NCI-H460 (cell line): ENCODE measurements around the gene MOSPD2. TPM values are rescaled to one million over a fixed set of nuclear protein-coding genes. Genes with fewer than 3 reads are reported as not detected.

Experiments used
- DNase-seq: peaks from one replicate; pipeline ENCODE4 v3.0.0-alpha.2; 2016; ENCODE audit warnings: low read depth; ENCODE audit errors: extremely low read depth
- polyA plus RNA-seq: library from polyadenylated mRNA; depleted of rRNA; stranded (reverse); fragments of >200 nt; gene quantifications from 2 replicates; pipeline ENCODE4 v1.2.3, GENCODE V29; 2014; cell fraction: nucleus; rRNA removed
- total RNA-seq: library from RNA; depleted of rRNA; stranded (reverse); fragments of >200 nt; shearing (Covaris generic); gene quantifications from 2 replicates; pipeline ENCODE4 v1.2.3, GENCODE V29; 2014; rRNA removed

The MOSPD2 gene
- total RNA-seq = 22.5 and 26.8 TPM in 2 replicates
- polyA plus RNA-seq = 12.2 and 20.7 TPM in 2 replicates

GRCh38 chrX:14872851-14873675 is at the start of gene MOSPD2, which contains the start of gene FANCB:
MOSPD2 (plus strand) TSS chrX:14873421; CDS start chrX:14873529, 108 bp downstream.
FANCB (minus strand) TSS chrX:14873069; CDS start chrX:14865510, 7,559 bp downstream.
- peak; percentile 95 for DNase-seq

DNA sequence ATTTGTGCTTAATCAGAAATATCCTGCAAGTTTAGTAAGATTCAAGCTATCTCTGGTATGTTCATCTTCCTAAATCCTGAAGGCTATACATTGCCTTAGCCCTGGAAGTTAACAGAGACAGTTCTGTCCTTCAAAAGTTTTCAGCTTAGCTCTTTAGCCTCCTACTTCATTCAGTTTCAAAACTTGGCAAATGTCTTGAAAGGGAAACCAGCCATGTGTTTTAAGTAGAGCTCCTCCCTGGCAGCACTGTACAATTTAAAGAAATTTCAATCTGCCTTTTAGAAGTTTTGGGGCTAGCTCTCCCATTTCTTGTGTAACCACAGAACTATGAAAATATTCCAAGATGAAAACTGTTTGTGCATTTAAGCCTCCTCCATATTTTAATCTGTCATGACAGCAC is 47.4 kb upstream of the MOSPD2 start:
- no peak for DNase-seq

GRCh38 chrX:14826319-14826718 is 46.9 kb upstream of the MOSPD2 start:
- no peak for DNase-seq

GRCh38 chrX:14829643-14830042 is 43.6 kb upstream of the MOSPD2 start:
- DNase-seq = no peak

GRCh38 chrX:14832151-14832550 is 41.1 kb upstream of the MOSPD2 start:
- no peak for DNase-seq

- DNase-seq = no peak
These were observed 40.6 kb upstream of the MOSPD2 start for GRCh38 chrX:14832586-14832985.

- DNase-seq = no peak
These were observed 36.1 kb upstream of the MOSPD2 start for GRCh38 chrX:14837155-14837554.

- no peak for DNase-seq
These were observed 29.6 kb upstream of the MOSPD2 start for GRCh38 chrX:14843666-14844065.

DNA sequence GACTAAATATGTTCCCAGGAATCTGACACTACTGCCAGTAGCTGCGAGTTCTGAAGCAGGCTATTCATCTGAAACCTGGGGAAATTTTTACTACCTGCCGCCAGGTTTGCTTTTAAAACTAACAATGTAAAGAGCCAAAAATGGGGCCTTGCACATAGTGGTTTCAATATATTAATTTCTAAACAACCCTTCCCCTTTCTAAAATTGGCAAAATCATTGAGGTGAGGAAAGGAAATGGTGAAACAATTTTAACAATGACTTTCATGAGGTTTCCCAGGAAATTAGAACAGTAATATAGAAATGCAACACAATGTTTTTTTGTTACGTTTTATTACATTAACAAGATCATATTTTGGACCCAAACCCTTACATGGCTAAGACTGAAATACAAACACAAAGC is 21.7 kb upstream of the MOSPD2 start:
- DNase-seq = no peak

GRCh38 chrX:14864631-14865030 is 8.6 kb upstream of the MOSPD2 start:
- DNase-seq = no peak

DNA sequence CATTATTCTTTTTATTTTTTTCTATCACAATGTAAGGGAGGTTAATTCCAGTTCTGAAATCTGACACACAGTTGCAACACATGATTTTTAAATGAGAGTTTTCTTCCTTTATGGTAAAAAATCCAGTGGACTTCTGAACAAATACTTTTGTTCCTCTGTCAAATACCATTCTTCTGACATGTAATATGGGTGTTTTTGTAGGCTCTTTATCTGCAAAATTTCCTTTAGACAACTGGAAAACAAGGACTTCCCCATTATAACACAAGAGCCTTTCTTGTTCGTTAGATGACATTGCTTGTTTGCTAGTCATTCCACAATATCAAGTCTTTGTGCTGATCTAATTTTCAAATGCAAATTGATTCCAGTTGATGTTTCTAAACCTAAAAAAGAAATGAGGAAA is 8.0 kb upstream of the MOSPD2 start:
- no peak for DNase-seq

DNA sequence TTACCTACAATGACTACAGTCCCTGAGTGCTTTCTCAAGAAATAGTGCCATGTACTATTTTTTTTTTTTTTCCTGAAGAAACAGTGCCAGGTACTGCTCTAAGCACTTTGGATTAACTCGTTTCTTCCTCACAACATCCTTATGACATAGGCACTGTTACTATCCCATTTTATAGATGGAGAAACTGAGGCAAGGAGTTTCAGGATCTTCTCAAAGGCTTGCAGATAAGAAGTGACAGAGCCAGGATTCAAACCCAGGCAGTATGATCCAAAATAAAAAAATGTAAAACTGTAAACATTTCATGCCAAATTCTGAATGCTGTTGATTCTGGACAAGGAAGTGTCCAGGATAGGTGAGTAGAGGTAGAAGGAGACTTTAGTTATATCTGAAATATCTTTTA is 1.5 kb upstream of the MOSPD2 start:
- no peak for DNase-seq

DNA sequence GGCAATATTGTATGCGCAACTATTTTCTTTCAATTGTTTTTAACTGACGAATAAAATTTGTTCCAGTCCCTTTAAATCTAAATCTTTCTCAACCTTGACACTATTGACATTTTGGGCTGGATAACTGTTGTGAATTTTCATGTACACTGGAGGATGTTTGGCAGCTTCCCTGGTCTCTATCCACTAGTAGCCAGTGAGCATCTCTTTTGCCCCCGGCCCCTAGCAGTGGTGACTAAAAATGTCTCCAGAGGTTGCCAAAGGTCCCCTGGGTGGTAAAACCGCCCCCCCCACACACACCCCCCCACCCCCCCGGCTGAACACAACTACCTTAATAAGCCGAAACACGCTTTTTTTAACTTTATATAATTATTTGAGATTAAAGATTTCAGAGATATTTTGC is 866 bp upstream of the MOSPD2 start:
- no peak for DNase-seq

DNA sequence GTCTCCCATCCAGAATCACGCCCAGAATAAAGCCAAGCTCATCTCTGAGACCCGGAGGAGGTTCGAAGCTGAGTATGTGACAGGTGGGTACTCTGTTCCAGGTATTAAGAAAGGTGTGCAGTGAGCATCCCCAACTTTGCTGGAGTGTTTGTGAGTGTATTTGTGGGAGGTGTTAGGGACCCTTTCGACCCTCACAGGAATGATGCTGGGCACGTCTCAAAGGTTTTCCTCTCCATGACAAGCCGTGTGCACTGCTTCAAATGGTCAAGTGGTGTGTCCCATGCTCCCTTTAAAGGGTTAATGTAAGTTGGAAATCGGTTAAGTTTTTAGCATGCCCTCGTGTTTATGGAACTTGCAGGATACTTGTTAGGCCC is 442 bp downstream of the MOSPD2 start:
- DNase-seq = no peak

DNA sequence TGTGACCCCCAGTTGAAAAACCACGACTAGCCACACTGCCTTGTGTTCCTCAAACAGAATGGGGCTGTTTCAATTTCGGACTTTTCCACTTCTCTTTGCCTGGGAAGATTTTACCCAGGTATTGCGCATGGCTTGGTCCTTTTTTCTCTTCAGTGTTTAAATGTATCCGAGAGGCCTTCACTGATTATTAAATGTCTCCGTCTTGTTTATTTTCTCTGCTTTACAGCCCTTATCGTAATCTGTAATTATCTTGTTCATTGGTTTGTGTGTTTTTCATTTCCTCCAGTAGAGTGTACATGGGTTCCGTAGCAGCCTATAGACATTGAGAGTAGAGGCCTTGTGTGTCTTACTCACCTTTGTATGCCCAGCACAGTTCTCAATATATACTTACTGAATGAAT is 2.4 kb downstream of the MOSPD2 start:
- DNase-seq = no peak

- no peak for DNase-seq
These were observed 10.6 kb downstream of the MOSPD2 start for GRCh38 chrX:14883826-14884225.

DNA sequence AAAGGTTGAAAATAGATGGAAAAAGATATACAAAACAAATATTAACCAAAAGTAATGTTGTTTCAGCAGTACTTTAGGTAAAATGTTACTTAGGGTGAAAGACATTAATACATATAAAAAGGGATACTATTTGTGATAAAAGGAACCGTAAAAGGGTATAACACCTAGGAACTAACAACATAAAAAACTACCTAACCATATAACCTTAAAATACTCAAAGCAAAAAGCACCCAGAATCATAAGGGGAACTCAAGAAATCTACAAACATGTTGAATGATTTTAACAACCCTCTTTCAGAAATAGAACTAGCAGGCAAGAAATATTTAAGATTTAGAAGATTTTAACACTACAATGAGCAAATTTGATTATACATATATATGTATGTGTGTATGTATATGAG is 11.5 kb downstream of the MOSPD2 start:
- DNase-seq = no peak

DNA sequence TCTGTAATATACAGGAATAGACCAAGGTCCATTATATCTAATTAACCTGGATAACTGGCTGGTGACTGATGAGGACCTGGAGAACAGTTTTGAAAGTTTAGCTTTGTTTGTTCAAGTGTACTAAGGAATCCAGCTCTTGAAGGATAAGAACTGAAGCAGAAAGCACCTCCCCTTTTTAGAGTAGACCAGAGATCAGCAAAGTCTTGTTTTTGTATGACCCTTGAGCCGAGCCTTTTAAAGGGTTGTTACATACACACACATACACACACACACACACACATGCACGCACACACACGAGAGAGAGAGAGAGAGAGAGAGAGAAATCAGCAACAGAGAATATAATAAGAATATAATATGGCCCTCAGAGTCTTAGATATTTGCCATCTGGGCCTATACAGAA is 13.0 kb downstream of the MOSPD2 start:
- no peak for DNase-seq

GRCh38 chrX:14896273-14896672 is 23.1 kb downstream of the MOSPD2 start:
- DNase-seq = no peak

- DNase-seq = no peak
These were observed 23.8 kb downstream of the MOSPD2 start for GRCh38 chrX:14897042-14897441.

DNA sequence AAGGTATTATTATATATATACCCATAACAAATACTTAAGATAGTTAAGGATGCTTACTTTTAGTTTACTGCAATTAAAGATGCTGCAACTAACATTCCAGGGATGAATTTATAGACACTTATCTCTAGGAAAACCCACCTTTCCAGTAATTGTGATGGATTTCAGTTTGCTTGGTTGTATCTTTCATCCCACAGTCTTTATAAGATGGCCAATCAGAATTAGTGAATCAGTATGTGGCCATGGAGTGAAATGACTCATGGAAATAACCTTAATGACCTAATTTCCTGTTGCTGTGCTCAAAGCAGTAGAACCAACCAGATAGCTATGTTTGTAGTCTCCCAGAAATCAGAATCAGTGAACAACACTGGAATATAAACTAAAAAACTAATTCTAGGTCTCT is 26.4 kb downstream of the MOSPD2 start:
- DNase-seq = peak; percentile 0

DNA sequence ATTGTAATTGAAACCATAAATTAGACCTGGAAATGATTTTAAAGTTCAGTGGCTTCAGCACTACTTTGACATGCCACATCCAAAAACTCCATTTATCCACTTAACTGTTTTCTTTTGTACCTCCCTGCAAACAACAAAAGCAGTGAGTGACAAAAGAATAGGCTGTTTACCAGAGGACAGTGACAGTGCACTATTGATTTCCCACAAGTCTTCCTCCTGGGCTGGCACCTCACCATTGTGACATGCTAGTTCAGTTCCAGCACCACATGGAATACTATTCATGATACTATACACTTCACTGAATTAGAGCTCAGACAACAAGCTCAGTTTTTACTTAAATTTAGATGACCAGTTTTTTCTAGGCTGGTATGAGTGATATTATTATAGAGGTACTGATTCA is 29.3 kb downstream of the MOSPD2 start:
- DNase-seq = no peak

DNA sequence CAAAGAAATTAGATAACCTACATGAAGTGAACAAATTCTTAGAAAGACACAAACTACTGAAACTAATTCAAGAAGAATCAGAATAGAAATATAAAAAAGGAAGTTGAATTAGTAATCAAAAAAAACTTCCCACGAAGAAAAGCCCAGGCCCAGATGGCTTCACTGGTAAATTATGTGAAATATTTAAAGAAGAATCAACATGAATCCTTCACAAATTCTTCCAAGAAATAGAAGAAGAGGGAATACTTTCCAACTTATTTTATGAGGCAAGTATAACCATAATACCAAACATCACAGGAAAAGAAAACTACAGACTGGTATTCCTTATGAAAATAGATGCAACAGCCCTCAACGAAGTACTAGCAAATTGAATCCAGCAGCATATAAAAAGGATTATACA is 30.7 kb downstream of the MOSPD2 start:
- no peak for DNase-seq
